Measurements from ENCODE around the gene GABARAPL2.

DNA sequence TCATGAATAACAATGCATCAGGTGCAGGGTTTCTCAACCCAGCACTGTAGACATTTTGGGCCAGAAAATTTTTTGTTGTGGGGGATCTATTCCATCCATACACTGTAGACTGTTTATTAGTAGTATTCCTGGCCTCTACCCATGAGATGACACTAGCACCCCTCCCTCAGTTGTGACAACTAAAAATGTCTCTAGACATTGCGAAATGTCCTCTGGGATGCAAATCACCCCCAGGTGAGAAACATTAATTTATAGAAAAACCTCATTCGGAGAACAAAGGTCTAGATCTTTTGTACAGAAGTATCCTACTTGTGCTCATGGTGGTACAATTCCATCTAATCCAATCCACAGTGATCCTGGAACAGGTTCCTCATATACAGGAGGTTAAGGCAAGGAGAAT, 52.6 kb downstream of the GABARAPL2 start:
- no peak for TF ChIP-seq EP300 (IDR thresholded peaks at IDR 0.05)
- TF ChIP-seq PHF8 (IDR thresholded peaks at IDR 0.05; ENCODE audit: borderline replicate concordance, low read depth), result no peak
- TF ChIP-seq POLR2AphosphoS2 (conservative IDR thresholded peaks at IDR 0.05; ENCODE audit: low read length), result no peak
- TF ChIP-seq SMC3 (IDR thresholded peaks at IDR 0.05), result no peak
- TF ChIP-seq, protein P1, sequence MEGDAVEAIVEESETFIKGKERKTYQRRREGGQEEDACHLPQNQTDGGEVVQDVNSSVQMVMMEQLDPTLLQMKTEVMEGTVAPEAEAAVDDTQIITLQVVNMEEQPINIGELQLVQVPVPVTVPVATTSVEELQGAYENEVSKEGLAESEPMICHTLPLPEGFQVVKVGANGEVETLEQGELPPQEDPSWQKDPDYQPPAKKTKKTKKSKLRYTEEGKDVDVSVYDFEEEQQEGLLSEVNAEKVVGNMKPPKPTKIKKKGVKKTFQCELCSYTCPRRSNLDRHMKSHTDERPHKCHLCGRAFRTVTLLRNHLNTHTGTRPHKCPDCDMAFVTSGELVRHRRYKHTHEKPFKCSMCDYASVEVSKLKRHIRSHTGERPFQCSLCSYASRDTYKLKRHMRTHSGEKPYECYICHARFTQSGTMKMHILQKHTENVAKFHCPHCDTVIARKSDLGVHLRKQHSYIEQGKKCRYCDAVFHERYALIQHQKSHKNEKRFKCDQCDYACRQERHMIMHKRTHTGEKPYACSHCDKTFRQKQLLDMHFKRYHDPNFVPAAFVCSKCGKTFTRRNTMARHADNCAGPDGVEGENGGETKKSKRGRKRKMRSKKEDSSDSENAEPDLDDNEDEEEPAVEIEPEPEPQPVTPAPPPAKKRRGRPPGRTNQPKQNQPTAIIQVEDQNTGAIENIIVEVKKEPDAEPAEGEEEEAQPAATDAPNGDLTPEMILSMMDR (IDR thresholded peaks at IDR 0.05), result no peak
- TF ChIP-seq ZC3H11A (IDR thresholded peaks at IDR 0.05), result no peak
- TF ChIP-seq, protein P2, sequence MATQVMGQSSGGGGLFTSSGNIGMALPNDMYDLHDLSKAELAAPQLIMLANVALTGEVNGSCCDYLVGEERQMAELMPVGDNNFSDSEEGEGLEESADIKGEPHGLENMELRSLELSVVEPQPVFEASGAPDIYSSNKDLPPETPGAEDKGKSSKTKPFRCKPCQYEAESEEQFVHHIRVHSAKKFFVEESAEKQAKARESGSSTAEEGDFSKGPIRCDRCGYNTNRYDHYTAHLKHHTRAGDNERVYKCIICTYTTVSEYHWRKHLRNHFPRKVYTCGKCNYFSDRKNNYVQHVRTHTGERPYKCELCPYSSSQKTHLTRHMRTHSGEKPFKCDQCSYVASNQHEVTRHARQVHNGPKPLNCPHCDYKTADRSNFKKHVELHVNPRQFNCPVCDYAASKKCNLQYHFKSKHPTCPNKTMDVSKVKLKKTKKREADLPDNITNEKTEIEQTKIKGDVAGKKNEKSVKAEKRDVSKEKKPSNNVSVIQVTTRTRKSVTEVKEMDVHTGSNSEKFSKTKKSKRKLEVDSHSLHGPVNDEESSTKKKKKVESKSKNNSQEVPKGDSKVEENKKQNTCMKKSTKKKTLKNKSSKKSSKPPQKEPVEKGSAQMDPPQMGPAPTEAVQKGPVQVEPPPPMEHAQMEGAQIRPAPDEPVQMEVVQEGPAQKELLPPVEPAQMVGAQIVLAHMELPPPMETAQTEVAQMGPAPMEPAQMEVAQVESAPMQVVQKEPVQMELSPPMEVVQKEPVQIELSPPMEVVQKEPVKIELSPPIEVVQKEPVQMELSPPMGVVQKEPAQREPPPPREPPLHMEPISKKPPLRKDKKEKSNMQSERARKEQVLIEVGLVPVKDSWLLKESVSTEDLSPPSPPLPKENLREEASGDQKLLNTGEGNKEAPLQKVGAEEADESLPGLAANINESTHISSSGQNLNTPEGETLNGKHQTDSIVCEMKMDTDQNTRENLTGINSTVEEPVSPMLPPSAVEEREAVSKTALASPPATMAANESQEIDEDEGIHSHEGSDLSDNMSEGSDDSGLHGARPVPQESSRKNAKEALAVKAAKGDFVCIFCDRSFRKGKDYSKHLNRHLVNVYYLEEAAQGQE (IDR thresholded peaks at IDR 0.05), result no peak
- TF ChIP-seq, protein P3, sequence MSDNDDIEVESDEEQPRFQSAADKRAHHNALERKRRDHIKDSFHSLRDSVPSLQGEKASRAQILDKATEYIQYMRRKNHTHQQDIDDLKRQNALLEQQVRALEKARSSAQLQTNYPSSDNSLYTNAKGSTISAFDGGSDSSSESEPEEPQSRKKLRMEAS (IDR thresholded peaks at IDR 0.05), result no peak
- TF ChIP-seq USF2 (IDR thresholded peaks at IDR 0.05), result no peak
- no peak for TF ChIP-seq RCOR1 (IDR thresholded peaks at IDR 0.05; ENCODE audit: low read depth, low read length)
- TF ChIP-seq CBX8 (IDR thresholded peaks at IDR 0.05), result no peak
- TF ChIP-seq JUNB (IDR thresholded peaks at IDR 0.05), result no peak
- TF ChIP-seq CEBPB (IDR thresholded peaks at IDR 0.05), result 0 out of 4 replicates have a peak, but pooled peaks of 1 of the 2 experiments have one; percentile 16
- no peak for TF ChIP-seq JUN (IDR thresholded peaks at IDR 0.05)
